Measurements from ENCODE around the gene MAOA.
A peak's percentile ranks its signal among the peaks of the same experiment; 100 is the strongest.

Gene MAOA

DNA sequence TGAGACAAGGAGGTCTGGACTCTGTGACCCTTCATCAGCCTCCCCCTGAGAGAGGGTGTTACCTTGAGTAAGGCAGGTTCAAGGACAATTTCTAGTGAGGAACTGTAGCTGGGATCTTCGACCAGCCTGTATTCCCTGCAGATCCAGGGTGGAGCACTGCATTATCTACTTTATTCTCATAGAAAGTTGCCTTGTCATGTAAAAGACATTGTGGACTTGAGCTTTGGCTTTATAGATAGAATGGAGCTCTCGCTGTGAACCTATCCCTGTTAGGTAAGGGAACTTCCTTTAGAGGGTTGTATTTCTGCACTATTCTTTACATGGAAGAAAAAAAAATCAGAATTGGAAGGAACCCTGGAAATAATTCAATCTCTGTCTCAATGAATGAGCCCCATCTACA lies 91.4 kb downstream of the MAOA start:
- no peaks in the 10 kb centered on the region for H3K36me3 ChIP-seq
- H3K4me3 ChIP-seq (ENCODE audit: low read depth, low read length), result no peak overlapping the region
- H3K27me3 ChIP-seq (ENCODE audit: insufficient read depth, low read depth, severe bottlenecking), result peaks cover 5% of the 10 kb centered on the region
- no peaks in the 10 kb centered on the region for H3K9me3 ChIP-seq (ENCODE audit: severe bottlenecking)
- H3K27ac ChIP-seq, result no peak overlapping the region
- no peak for DNase-seq
- TF ChIP-seq, protein P1, sequence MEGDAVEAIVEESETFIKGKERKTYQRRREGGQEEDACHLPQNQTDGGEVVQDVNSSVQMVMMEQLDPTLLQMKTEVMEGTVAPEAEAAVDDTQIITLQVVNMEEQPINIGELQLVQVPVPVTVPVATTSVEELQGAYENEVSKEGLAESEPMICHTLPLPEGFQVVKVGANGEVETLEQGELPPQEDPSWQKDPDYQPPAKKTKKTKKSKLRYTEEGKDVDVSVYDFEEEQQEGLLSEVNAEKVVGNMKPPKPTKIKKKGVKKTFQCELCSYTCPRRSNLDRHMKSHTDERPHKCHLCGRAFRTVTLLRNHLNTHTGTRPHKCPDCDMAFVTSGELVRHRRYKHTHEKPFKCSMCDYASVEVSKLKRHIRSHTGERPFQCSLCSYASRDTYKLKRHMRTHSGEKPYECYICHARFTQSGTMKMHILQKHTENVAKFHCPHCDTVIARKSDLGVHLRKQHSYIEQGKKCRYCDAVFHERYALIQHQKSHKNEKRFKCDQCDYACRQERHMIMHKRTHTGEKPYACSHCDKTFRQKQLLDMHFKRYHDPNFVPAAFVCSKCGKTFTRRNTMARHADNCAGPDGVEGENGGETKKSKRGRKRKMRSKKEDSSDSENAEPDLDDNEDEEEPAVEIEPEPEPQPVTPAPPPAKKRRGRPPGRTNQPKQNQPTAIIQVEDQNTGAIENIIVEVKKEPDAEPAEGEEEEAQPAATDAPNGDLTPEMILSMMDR (IDR thresholded peaks at IDR 0.05; ENCODE audit: low read depth, low read length), result no peak

DNA sequence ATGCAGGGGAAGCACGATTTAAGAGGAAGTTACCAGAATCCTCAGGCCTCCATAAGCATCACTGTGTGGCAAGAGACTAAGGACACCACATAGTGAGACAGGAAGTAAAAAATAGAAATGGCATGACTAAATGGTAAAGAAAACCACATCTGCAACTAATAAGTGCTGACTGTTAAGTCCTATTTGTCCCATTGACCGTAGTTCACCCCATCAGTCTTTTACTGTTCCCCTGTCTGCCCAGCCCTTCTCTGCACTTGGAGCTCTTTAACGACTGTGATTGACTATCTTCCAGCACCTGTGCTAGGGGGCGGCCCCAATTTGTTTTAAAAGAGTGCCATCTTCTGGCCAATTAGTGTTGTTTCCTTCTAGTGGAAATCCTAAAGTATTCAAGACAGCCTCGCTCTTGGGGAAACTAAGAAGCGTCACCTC lies 94.2 kb downstream of the MAOA start:
- Histone ChIP-seq H3K4me3 (ENCODE audit: low read depth, low read length) (no peak overlapping the region), H3K27ac (no peak overlapping the region), H3K27me3 (ENCODE audit: insufficient read depth, low read depth, severe bottlenecking) (peaks cover 5% of the 10 kb centered on the region), H3K36me3 (no peaks in the 10 kb centered on the region), H3K9me3 (ENCODE audit: severe bottlenecking) (no peaks in the 10 kb centered on the region)
- TF ChIP-seq, protein P1 (IDR thresholded peaks at IDR 0.05; ENCODE audit: low read depth, low read length), result peak; percentile 32
- peak; percentile 56 for DNase-seq

DNA sequence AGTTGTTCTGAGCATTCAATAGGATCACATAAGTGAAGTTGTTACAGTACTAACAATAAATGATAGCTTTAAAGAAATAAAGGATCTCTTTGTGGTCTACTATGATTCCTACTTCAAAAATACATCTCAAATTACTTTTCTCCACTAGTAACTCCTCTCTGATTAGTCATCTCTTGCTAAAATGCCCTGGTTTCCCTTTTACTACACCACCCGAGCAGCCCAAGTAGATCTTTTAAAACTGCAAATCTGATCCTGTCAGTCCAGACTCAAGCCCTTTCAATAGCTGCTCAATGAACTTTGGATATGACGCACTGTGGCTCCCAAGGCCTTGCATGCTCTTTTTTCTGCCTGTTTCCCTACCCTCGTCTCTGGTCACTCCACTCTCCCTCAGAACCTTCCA lies 97.5 kb downstream of the MAOA start:
- DNase-seq, result no peak
- Histone ChIP-seq H3K9me3 (ENCODE audit: severe bottlenecking) (no peaks in the 10 kb centered on the region), H3K27me3 (ENCODE audit: insufficient read depth, low read depth, severe bottlenecking) (no peaks in the 10 kb centered on the region), H3K4me3 (ENCODE audit: low read depth, low read length) (no peak overlapping the region), H3K36me3 (no peaks in the 10 kb centered on the region), H3K27ac (no peak overlapping the region)
- TF ChIP-seq, protein P1 (IDR thresholded peaks at IDR 0.05; ENCODE audit: low read depth, low read length), result no peak

DNA sequence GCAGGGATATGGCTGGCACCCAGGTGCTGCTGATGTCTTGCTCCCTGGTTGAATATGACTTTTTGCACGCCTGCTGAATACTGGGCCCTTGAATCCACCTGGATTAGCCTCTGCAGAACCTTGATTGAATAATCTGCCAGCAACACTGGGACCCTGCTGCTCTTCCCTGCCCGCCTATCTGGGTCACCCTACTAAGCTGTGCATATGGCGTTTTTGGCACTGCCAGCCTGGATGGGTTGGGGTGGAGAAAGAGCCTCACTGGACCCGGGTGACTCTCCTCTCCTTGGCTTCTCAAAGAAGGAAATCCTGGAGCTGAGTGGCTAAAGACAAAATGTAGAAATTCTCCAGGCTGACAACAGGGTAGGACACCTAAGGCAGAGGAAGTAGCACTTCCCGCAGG lies 100.0 kb downstream of the MAOA start:
- no peaks in the 10 kb centered on the region for H3K36me3 ChIP-seq
- H3K27me3 ChIP-seq (ENCODE audit: insufficient read depth, low read depth, severe bottlenecking), result no peaks in the 10 kb centered on the region
- TF ChIP-seq, protein P1 (IDR thresholded peaks at IDR 0.05; ENCODE audit: low read depth, low read length), result no peak
- H3K9me3 ChIP-seq (ENCODE audit: severe bottlenecking), result no peaks in the 10 kb centered on the region
- DNase-seq, result no peak
- no peak overlapping the region for H3K27ac ChIP-seq
- no peak overlapping the region for H3K4me3 ChIP-seq (ENCODE audit: low read depth, low read length)

DNA sequence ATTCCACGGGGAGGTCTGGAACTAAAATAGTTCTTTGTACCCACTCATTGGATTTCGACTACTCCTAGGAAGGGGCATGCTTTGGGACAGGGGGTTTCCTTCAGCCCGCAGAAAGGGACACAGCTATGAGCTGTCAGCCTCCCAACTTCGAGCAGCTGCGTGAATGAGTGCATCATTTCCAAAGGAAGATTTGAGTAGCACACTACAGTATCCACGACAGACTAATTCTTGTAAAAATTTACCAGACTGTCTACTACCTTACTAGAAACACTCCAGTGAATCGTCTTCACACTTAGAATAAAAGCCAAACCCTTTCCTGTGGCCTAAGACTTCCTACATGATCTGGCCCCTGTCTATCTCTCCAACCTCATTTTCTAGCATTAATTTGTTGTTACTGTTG lies 101.9 kb downstream of the MAOA start:
- no peak for DNase-seq
- Histone ChIP-seq H3K36me3 (no peaks in the 10 kb centered on the region), H3K9me3 (ENCODE audit: severe bottlenecking) (no peaks in the 10 kb centered on the region), H3K27me3 (ENCODE audit: insufficient read depth, low read depth, severe bottlenecking) (no peaks in the 10 kb centered on the region), H3K27ac (no peak overlapping the region), H3K4me3 (ENCODE audit: low read depth, low read length) (no peak overlapping the region)
- TF ChIP-seq, protein P1 (IDR thresholded peaks at IDR 0.05; ENCODE audit: low read depth, low read length), result no peak

DNA sequence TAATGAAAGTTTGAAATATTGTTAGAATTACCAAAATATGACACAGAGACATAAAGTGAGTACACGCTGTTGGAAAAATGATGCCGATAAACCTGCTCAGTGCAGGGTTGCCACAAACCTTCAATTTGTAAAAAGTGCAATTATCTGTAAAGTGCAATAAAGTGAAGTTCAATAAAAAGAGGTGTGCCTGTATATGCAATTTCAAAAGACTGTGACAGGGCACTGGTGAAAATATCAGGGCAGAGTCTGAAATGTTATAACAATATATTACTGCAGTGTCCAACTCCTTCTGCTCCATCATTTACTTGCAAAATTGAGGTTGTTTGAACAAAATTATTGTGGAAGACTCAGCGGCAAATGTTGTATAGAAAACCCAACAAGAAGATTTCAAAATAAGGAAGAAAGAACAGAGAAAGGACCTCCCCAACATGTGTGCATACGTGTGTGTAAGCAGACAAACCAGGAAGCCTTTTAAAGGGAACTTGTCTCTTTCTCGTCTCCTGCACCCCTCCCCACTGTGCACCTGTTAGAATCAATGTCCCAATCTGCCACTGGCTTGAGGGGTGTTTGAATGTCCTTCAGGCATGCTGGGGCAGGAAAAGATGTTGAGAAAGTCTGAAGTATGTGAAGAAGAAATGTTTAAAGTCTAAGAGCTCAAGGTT lies 130.0 kb downstream of the MAOA start:
- Histone ChIP-seq H3K9me3 (ENCODE audit: severe bottlenecking) (no peaks in the 10 kb centered on the region), H3K27me3 (ENCODE audit: insufficient read depth, low read depth, severe bottlenecking) (peaks cover 4% of the 10 kb centered on the region), H3K4me3 (ENCODE audit: low read depth, low read length) (no peak overlapping the region), H3K36me3 (no peaks in the 10 kb centered on the region), H3K27ac (no peak overlapping the region)
- TF ChIP-seq, protein P1 (IDR thresholded peaks at IDR 0.05; ENCODE audit: low read depth, low read length), result no peak
- DNase-seq, result no peak
